HL-60 (cell line): ENCODE data around the gene SOX18.

ENCODE experiments used
- CTCF ChIP-seq: IDR thresholded peaks from one replicate; pipeline ENCODE4 v1.5.1; 2011; ENCODE audit warnings: low read length, control low read depth, inconsistent platforms; ENCODE audit not compliant: insufficient read depth
- GABPA ChIP-seq: IDR thresholded peaks from 2 replicates; pipeline ENCODE4 v1.6.1; 2012; ENCODE audit warnings: low read depth
- POLR2AphosphoS5 ChIP-seq: IDR thresholded peaks from 2 replicates; pipeline ENCODE4 v1.6.1; 2012; ENCODE audit warnings: low read depth
- REST ChIP-seq: IDR thresholded peaks from 2 replicates; pipeline ENCODE4 v1.6.1; 2012; ENCODE audit warnings: low read depth; ENCODE audit not compliant: insufficient replicate concordance
- SPI1 ChIP-seq: IDR thresholded peaks from 2 replicates; pipeline ENCODE4 v1.6.1; 2012; ENCODE audit warnings: low read depth, mild to moderate bottlenecking, borderline replicate concordance

- TF ChIP-seq CTCF (no peak), POLR2AphosphoS5 (no peak), REST (no peak), SPI1 (no peak), GABPA (no peak)
These were observed 6.0 kb upstream of the SOX18 start for GRCh38 chr20:64055396-64055892.
